ENCODE measurements around the gene SCGB1C1. TPM values are rescaled to one million over a fixed set of nuclear protein-coding genes. Genes with fewer than 3 reads are reported as not detected.

The SCGB1C1 gene
- total RNA-seq, 2 donors from 2014 or later = not detected

DNA sequence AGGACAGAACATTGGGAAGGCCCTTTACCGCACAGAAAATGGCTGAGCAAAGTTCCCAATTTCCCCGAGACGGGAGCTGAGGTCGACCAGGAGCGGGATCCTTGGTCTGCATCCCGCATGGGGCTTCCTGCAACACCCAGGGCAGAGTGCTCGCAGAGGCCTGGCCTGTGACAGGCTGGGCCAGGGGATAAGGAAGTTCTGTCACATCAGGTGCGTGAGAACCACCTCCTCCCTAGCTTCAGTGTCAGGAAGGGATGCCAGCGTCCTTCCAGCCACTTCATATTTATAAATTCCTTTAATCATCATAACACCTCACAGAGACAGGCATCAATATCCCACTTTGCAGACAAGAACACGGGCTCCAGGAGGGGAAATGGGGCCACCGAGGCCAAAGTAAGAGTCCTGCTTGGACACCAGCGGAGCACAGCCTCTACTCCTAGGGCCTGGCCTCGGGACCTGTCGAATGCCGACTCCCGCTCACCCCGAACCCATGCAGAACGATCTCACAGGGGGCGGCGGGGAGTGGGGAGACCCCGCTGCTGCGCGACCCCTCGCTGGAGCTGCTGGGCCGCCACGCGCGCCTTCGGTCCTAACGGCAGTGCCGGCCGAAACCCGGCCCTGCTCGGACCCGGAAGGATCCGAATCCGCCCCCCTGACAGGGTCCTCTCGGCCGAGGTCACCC is 13.8 kb downstream of the SCGB1C1 start:
- Histone ChIP-seq H3K36me3 (ENCODE audit: control insufficient read depth, insufficient read depth, low read length) (peaks cover 42% of the 10 kb centered on the region), H3K4me1 (ENCODE audit: control insufficient read depth, insufficient read depth, low read length) (peaks cover 42% of the 10 kb centered on the region), H3K27me3 (ENCODE audit: control insufficient read depth, insufficient read depth, low read length, poor library complexity, severe bottlenecking) (no peaks in the 10 kb centered on the region), H3K4me3 (ENCODE audit: low read length) (peak overlapping the region; percentile 99), H3K27ac (ENCODE audit: low read depth, low read length) (peak overlapping the region; percentile 40), H3K9ac (ENCODE audit: extremely low read depth, low read length, poor library complexity, severe bottlenecking) (peak overlapping the region; percentile 93), H3K9me3 (ENCODE audit: control insufficient read depth, low read length) (no peaks in the 10 kb centered on the region)
- peak overlapping the region; percentile 98 for H3K4me3 Mint-ChIP-seq
- no peaks in the 10 kb centered on the region for H3K9me3 Mint-ChIP-seq
- peak overlapping the region; percentile 91 for H3K27ac Mint-ChIP-seq
- H3K27me3 Mint-ChIP-seq (ENCODE audit: insufficient read depth) = no peaks in the 10 kb centered on the region
- peak; percentile 51 for DNase-seq
- H3K4me1 Mint-ChIP-seq = peaks cover 35% of the 10 kb centered on the region
- no peak for TF ChIP-seq CTCF (conservative IDR thresholded peaks at IDR 0.05)
- WGBS, 2 experiments (ENCODE audit: insufficient coverage in 1 of 2, insufficient read length in 1 of 2) = 11 to 45% methylated on average over 6 to 39 of the region's 39 CpGs
- peaks cover 42% of the 10 kb centered on the region for H3K36me3 Mint-ChIP-seq (ENCODE audit: low read depth)

DNA sequence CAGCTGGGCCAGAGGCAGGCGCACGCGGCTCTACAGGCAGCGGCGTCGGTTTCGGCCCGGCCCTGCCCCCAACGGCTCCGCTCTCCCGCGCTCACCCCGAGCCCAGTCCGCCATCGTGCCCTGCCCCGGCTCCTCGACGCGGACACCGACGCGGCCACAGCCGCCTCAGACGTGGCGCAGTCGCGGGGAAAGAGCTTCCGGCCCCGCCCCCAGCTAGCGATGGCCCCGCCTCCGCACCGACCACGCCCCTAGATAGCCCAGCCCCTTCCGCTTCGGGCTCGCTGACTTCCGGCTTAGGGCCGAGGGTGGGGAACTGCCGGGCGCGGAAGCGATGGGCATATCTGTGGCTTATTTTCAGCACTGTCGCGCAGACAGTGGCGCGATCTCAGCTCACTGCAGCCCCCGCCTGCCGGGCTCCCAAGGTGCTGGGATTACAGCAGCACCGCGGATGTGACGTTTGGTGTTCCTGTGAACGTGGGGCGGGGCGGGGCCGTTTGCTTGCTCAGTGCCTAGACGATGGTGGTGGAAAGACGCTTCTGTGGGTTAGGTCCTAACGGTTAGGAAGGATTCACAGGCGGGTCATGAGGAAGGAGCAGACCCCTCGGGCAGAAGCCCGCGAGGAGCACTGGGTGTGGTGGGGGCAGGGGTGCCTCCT is 14.5 kb downstream of the SCGB1C1 start, which contains the start of the genes BET1L and RIC8A:
Gene BET1L (minus strand): TSS at position 192 of the 655 bp plus-strand sequence. CDS start 78 bp downstream, at position 114.
Gene RIC8A (plus strand): TSS at position 501 of the 655 bp plus-strand sequence. CDS start 1,147 bp downstream, outside the sequence.
- 0% methylated on average over 15 to 63 of the region's 63 CpGs for WGBS, 2 experiments (ENCODE audit: insufficient coverage in 1 of 2, insufficient read length in 1 of 2)
- H3K4me1 Mint-ChIP-seq = peaks cover 31% of the 10 kb centered on the region

DNA sequence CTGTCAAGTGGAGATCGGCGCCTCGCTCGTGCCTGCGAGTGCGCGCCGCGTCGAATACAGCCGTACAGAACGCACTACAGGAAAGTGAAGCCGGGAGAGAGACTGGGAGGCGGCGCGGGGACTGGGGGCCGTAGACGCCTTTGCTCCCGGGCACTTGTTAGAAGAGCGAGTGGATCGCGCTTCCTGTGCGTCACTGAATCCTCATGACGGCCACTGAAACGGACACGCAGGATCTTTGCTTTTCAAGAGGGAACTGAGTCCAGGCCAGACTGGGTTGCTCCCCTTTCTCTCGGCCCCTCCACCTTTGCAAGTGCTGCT is 14.9 kb downstream of the SCGB1C1 start:
- H3K4me3 Mint-ChIP-seq = peak overlapping the region; percentile 98
- Histone ChIP-seq H3K9ac (ENCODE audit: extremely low read depth, low read length, poor library complexity, severe bottlenecking) (peak overlapping the region; percentile 93), H3K27ac (ENCODE audit: low read depth, low read length) (peak overlapping the region; percentile 95), H3K27me3 (ENCODE audit: control insufficient read depth, insufficient read depth, low read length, poor library complexity, severe bottlenecking) (no peaks in the 10 kb centered on the region), H3K4me3 (ENCODE audit: low read length) (peak overlapping the region; percentile 99), H3K9me3 (ENCODE audit: control insufficient read depth, low read length) (no peaks in the 10 kb centered on the region), H3K4me1 (ENCODE audit: control insufficient read depth, insufficient read depth, low read length) (peaks cover 30% of the 10 kb centered on the region), H3K36me3 (ENCODE audit: control insufficient read depth, insufficient read depth, low read length) (peaks cover 52% of the 10 kb centered on the region)
- H3K9me3 Mint-ChIP-seq = no peaks in the 10 kb centered on the region
- WGBS, 2 experiments (ENCODE audit: insufficient coverage in 1 of 2, insufficient read length in 1 of 2) = 0 to 1% methylated on average over 15 to 27 of the region's 27 CpGs
- no peaks in the 10 kb centered on the region for H3K27me3 Mint-ChIP-seq (ENCODE audit: insufficient read depth)
- H3K4me1 Mint-ChIP-seq = peaks cover 26% of the 10 kb centered on the region
- H3K27ac Mint-ChIP-seq = peak overlapping the region; percentile 98
- TF ChIP-seq CTCF (conservative IDR thresholded peaks at IDR 0.05) = no peak
- no peak for DNase-seq
- H3K36me3 Mint-ChIP-seq (ENCODE audit: low read depth) = peaks cover 45% of the 10 kb centered on the region

More for the DNA sequence above, 14.5 kb downstream of the SCGB1C1 start, which contains the start of the genes BET1L and RIC8A:
- Histone ChIP-seq H3K9me3 (ENCODE audit: control insufficient read depth, low read length) (no peaks in the 10 kb centered on the region), H3K36me3 (ENCODE audit: control insufficient read depth, insufficient read depth, low read length) (peaks cover 47% of the 10 kb centered on the region), H3K27me3 (ENCODE audit: control insufficient read depth, insufficient read depth, low read length, poor library complexity, severe bottlenecking) (no peaks in the 10 kb centered on the region), H3K4me3 (ENCODE audit: low read length) (peak within 1 kb of the TSS; percentile 99), H3K9ac (ENCODE audit: extremely low read depth, low read length, poor library complexity, severe bottlenecking) (peak within 1 kb of the TSS; percentile 93), H3K4me1 (ENCODE audit: control insufficient read depth, insufficient read depth, low read length) (peaks cover 35% of the 10 kb centered on the region), H3K27ac (ENCODE audit: low read depth, low read length) (peak within 1 kb of the TSS; percentile 95)
- H3K4me3 Mint-ChIP-seq = peak within 1 kb of the TSS; percentile 98
- peak; percentile 98 for DNase-seq
- no peaks in the 10 kb centered on the region for H3K27me3 Mint-ChIP-seq (ENCODE audit: insufficient read depth)
- H3K9me3 Mint-ChIP-seq = no peaks in the 10 kb centered on the region
- H3K27ac Mint-ChIP-seq = peak within 1 kb of the TSS; percentile 98
- TF ChIP-seq CTCF (conservative IDR thresholded peaks at IDR 0.05) = no peak
- peaks cover 42% of the 10 kb centered on the region for H3K36me3 Mint-ChIP-seq (ENCODE audit: low read depth)
